VCaP (cell line): ENCODE measurements around the gene MRPL10.

ENCODE experiments used
- H3K27ac ChIP-seq: fragments of 450-650 bp; 2 replicates; pipeline ENCODE4 v1.5.1; 2017
- CTCF ChIP-seq: fragments of 450-650 bp; conservative IDR thresholded peaks from 2 replicates; pipeline ENCODE4 v1.5.1; 2017; ENCODE audit warnings: mild to moderate bottlenecking, moderate library complexity

The MRPL10 gene

GRCh38 chr17:47873200-47874090 lies 42.1 kb upstream of the MRPL10 start:
- TF ChIP-seq CTCF = no peak
- H3K27ac ChIP-seq = no peak overlapping the region

- TF ChIP-seq CTCF = no peak
- H3K27ac ChIP-seq = no peak overlapping the region
These were observed 41.4 kb upstream of the MRPL10 start for GRCh38 chr17:47872651-47873161.

GRCh38 chr17:47872019-47872650 lies 40.8 kb upstream of the MRPL10 start:
- TF ChIP-seq CTCF = no peak
- H3K27ac ChIP-seq = no peak overlapping the region

- TF ChIP-seq CTCF = no peak
- H3K27ac ChIP-seq = no peak overlapping the region
These were observed 39.7 kb upstream of the MRPL10 start for GRCh38 chr17:47871048-47871447.

- TF ChIP-seq CTCF = no peak
- no peak overlapping the region for H3K27ac ChIP-seq
These were observed 38.7 kb upstream of the MRPL10 start for GRCh38 chr17:47870056-47870455.

GRCh38 chr17:47869114-47869513 lies 37.8 kb upstream of the MRPL10 start:
- no peak for TF ChIP-seq CTCF
- no peak overlapping the region for H3K27ac ChIP-seq

- no peak overlapping the region for H3K27ac ChIP-seq
- TF ChIP-seq CTCF = no peak
These were observed 36.6 kb upstream of the MRPL10 start for GRCh38 chr17:47867813-47868533.
